HL-60/S4 treated with retinoic acid at 250 ng/mL for 4 days and 3 days (cell line): ENCODE data around the gene ARHGEF28.

Source experiments
- in situ Hi-C: fragments of 300-500 bp; cut with MboI; formaldehyde crosslinking; loops from 2 replicates; pipeline ENCODE4 v1.7.0; 2022; ENCODE audit warnings: low sequenced_read_pairs

Gene ARHGEF28

DNA sequence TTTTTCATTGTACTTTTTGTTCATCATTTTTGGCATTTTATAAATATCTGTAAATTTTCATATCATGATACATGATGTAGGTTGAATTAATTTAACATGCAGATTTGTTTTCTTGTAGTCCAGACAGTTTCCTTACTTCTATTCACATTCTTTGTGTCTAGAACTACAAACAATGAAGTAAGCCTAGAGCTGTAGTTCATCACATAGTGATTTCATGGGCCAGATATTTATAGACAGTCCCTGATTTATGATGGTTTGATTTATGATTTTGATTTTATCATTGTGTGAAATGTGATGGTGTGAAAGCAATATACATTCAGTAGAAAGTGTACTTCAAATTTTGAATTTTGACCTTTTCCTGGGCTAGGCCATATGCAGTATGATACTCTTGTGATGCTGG, 139.0 kb downstream of the ARHGEF28 start:
- in situ Hi-C loops, result no loop called here

DNA sequence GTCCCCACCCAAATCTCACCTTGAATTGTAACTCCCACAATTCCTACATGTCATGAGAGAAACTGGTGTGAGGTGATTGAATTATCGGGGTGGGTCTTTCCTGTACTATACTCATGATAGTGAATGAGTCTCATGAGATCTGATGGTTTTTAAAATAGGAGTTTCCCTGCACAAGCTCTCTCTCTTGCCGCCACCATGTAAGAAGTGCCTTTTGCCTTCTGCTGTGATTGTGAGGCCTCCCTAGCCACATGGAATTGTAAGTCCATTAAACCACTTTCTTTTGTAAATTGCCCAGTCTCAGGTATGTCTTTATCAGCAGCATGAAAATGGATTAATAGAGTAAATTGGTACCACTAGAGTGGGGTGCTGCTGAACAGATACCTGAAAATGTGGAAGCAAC, 140.9 kb downstream of the ARHGEF28 start:
- in situ Hi-C loops, result no loop called here

DNA sequence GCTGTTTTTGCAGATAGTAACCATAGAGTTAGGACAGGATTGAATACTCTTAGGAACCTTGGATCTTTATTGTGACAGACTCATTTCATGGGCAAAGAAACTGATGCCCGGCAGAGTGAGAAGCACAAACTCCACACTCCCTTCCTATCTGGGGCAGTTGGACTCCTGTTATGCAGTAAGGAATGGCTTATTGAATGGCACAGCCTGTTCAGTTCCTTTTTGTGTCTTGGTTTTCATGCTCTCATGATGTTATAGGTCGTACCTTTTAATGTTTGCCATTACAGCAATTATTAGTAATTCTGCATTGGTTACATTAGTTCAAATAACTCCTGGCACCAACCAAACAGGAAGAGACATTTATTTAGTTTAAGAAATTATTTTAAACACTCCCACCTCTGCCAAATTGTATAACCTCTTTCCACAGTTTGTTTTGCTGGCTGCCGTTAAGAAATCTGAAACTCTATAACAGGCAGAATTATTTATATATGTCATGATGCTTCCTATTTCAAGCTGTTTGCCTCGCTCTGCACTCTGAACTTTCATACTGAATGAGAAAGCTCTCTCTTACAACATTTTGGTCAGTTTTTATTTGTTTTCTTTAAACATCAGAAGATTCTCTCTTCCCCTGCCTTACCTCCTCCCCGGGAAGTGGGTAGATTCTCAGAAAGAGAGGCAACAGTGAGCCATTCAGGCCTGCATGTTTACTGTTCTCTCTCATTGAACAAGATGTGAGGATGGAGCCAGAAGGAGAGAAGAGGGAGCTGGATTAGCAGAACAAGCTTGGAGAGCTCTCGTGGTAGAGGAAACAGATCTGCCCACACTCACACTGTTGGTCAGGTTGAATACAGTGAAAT, 144.4 kb downstream of the ARHGEF28 start:
- in situ Hi-C loops, result no loop called here

DNA sequence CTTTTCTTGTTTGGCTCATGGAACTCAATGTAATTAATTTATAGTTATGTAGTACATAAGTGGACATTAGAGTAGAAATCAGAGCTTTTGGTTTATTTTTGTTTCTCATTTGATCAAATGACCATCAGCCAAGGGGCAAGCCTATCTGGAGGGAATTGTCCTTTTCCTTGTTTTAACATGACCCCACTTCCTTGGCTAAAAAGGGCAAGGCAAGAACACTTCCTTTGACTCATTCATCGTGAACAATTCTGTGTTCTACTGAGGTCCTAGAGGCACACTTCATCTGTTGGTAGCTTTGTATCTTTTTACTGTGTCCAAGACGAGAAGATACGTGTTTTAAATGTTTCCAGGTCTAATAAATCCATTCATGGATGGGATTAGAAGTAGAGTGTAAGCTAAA, 148.9 kb downstream of the ARHGEF28 start:
- in situ Hi-C loops, result no loop called here

DNA sequence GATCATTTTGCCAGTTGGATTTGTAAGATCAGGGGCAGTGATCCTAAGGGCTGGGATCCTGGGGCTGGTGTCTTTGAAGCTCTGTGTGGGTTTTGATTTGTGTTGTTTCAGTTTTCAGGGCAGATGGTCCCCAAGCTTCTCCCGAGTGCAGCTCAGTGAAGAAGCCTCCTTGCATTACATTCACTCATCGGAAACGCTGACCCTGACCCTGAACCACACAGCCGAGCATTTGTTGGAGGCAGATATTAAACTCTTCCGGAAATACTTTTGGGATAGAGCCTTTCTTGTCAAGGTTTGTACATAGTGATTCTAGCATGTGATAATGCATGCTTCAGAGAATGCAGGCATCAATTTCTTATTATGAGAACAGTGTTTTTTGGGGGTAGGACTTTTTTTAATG, 150.4 kb downstream of the ARHGEF28 start:
- in situ Hi-C loops, result no loop called here

DNA sequence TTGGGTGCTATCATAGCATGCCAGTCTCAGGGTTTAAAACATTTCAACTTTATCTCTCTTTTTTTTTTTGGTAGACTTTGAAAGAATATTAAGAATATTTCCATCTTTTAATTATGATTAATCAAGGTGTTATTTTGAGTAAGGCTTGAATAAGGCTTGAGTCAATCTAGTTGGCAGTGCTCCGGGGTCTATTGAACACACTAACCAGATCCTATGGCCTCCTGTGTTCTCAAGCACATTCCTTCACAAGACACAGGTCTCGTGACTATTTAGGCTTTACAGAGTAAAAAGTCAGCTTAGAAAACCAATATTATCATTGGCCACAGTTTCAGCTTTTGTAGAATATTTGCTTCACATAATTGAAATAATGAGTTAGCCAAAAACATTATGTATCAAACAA, 151.2 kb downstream of the ARHGEF28 start:
- in situ Hi-C loops, result no loop called here

DNA sequence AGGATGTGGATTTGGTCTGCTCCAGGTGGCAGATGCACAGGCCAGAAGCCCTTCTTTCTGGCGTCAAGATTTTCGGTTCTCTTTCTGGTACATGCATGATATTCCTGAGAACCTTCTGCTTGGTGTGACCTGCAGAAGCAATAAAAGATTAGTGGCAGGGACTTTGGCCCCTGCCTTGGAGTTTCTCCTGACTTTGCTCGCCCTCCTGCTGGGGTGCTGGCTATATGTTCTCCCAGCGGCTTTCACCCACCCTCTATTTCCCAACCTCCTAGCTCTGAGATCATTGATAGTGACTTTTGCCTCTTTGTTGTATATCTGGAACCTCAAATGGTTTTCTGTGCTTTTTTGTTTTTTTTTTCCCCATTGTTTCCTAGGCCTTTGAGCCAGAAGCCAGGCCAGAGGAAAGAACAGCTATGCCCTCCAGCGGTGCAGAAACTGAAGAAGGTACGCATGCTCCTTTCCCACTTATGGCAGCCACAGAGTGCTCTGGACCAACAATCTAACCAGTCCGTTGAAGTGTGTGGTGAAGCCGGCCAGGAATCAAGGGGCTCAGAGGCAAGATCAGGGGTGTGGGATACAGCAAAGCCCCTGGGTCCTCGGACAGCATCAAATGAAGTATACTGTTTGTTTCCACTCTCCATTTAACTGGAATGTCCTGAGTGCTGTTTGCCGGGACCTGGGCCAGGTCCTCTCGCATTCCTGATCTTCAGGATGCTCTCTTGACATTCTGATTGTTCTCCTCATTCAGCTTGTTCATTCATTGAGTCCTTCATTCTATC, 154.5 kb downstream of the ARHGEF28 start:
- in situ Hi-C loops, result no loop called here

DNA sequence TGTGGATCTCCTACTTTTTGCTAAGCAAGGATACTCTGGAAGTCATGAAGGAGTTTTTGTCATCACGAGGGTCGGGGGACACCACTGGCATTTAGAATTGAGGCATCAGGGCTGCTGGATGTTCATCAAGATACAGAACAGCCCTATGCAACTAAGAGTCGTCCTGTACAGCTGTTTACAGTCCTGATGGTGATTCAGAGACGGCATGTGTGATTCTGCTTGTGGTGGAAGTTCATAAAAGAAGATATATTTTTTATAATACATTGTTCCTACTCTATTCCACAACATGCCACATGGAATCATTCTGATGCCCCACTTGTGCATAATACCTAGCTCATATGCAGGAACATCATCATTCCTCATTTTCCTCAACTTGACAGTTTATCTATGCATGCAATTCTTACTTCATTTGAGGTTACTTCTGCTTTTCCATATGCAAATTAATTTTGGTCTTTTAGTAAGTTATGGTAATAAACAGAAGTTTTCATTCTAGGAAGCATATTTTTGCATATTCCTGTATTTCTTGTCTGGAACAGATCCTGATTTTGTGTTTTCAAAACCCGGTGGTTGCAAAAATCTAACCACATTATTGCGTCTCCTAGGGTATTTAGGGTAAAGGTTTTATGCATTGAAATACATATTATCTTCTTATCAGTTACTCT, 155.2 kb downstream of the ARHGEF28 start:
- in situ Hi-C loops, result no loop called here

DNA sequence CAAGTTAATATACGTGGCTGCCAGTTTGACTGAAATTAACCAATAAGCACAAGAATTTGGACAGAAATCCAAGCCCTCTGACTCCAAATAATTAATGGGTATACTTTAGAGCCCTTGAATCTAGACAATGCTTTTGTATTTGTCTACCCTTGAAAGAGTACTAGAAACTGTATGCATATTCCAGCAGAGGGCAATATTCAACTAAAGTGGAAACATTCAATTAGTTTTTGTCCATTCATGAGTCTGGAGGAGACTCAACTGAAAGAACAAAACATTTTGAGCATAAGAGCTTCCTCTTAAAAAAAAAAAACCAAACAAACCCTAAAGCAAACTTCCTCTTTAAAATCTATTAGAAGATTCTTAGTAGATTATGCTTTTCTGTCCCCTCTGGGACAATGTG, 157.8 kb downstream of the ARHGEF28 start:
- in situ Hi-C loops, result no loop called here

DNA sequence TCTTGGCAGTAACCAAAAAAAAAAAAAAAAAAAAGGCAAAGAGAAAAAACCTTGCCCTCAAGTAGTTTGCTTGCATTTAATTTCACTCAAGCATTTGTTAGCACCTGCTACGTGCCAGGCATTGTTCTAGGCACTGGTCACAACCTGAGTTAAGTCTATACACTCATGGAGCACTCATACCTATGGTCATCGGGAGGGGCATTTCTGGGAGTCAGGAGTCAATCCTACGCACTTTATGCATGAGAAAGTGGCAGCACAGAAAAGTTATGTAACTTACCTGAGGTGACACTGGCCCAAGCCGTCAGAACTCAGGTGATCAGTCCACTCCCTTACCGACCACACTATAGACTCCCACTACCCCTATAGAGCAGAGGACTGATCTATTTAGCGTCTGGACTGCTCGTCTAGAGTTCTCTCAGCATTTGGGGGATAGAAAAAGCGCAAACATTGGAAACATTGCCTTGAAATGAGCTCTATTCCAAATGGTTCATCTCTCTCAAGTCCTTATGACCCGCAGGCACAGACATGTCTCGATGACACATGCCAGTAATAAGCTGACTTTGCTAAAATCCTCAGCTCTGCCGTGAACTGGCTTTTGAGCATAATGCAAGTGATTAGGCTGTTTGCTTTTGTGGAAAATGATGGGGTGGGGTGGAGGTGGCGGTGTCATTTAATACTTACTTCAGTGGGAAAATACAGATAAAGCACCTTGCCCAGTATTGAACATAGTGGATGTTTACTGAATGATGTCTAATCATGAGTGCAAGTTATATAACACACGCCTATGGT, 160.2 kb downstream of the ARHGEF28 start:
- in situ Hi-C loops, result no loop called here

DNA sequence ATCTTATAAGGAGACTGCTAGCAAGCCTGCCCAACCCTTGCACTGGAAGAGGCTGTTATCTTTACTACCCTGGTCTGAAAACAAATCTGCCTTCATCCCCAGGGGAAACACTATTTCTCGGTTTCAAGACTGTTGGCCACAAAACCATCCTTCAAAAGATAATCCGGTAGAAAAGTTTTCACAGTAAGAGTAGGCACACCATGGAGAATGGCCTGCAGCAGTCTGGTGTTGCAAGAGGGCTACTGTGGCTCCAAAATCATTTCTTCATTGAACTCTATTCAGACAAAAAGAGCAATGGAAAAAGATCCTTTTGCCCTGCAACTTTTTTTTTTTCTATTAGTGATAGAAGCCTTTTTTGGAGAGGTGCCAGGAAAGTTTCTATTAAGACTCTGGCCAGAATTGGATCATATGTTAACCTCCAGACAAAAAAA, 163.9 kb downstream of the ARHGEF28 start:
- in situ Hi-C loops, result loop anchor here (10.0 kb wide), 1 partner anchor 205 kb away; no protein-coding TSS in a partner anchor

DNA sequence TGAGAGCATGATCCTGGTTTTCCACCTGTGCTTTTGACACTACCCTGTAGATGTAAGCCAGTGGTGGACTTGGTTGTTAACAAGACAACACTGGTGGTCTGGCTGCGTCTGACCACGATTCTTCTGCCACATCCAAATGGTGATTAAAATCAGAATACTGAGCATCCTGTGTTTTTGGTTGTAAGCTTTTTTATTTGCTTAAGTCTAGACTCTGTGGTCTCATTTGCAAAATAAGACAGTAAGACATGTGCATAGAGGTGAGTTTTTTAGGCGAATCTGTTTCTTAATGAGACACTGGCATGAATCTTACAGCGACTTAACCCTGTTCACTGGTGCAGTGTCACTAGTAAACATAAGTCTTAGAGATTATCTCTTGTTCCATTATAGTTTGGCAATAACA, 165.4 kb downstream of the ARHGEF28 start:
- in situ Hi-C loops, result loop anchor here (10.0 kb wide), 1 partner anchor 207 kb away; no protein-coding TSS in a partner anchor

DNA sequence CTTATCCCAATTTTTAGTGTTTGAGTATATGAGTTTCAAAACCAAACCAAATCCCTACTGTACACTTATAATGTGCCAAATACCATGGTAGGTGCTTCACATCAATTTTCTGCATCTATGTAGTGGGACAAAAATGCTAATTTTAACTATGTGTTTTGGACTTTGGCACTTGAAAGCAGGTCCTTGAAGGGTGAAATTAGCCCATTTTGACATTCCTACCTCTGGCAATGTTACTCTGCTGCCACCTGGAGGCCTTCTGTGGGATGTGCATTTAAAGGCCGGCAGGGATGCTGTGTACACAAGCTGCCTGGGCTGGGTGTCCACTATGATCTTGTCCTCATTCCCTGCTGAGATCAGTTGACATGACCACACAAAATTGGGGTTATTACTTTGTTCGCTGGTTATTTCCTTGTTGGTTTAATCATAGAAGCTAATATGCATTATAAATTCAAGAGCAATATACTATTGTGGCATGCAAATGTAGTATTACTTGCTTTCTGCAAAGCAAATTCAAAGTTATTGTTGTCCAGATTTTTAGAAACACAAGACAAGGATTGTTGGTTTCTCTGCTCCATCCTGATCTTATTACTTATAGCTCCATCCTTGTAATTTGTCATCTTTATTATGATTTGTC, 166.8 kb downstream of the ARHGEF28 start:
- in situ Hi-C loops, result loop anchor here (10.0 kb wide), 1 partner anchor 208 kb away; no protein-coding TSS in a partner anchor

DNA sequence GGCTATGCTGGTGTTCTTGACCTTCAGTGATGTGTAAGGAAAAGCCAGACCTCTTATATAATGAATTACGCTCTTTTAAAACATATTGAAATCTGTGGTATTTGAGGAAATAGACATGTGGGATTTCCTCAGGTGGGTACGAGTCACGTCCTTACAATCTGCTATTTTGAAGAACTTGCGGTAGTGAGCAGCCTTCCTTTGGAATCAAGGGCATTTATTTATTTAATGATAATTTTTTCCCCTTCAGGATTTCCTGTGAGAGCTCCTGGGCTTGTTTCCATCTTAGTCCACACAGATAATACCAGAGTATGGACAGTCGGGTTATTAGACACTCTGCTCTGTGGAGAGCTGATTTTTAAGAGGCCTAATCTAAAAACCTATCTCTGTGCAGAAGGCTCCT, 167.9 kb downstream of the ARHGEF28 start:
- in situ Hi-C loops, result loop anchor here (10.0 kb wide), 1 partner anchor 209 kb away; no protein-coding TSS in a partner anchor

DNA sequence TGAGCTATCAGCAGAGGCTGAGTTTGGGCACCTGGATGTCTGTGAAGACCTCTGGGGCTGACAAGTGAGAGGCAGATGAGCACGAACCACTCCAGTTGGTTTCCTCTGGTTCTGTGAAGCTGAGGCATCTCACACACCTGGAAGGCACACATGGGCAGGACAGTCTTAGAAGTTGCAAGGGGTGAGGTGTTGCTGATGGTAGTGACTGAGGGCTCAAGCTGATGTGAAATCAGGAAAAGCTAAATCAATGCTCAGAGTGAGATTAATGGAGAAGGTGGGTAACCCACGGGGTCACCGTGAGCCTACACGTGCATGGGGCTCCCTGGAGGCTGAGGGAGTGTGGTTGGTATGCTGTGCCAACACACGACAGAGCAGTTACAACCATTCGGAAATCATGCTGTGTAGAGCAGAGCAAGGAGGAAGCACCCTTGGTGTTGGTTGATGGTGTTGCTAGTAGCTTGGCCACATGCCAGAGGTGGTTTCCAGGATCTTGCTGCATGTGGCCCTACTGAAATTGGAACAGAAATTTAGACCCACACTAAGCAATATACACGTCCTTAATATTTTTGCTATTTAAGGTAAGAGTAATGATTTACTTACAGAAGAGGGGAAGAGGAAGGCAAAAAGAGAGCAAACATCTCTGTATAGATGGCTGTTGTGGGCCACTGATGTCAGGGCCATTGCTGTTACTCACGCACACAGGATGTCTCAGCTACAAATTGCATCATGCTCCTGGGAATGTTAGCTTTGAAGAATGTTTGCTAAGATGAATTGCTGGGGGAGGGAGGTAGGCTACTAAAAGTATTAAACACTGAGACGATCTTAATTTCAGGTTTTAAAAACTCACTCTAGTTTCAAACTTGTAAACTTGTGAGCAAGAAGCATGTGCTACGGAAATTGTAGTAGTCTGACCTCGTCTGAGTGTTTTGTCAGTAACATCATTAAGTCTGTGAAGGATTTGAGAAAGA, 170.5 kb downstream of the ARHGEF28 start:
- in situ Hi-C loops, result loop anchor here (10.0 kb wide), 1 partner anchor 212 kb away; no protein-coding TSS in a partner anchor

DNA sequence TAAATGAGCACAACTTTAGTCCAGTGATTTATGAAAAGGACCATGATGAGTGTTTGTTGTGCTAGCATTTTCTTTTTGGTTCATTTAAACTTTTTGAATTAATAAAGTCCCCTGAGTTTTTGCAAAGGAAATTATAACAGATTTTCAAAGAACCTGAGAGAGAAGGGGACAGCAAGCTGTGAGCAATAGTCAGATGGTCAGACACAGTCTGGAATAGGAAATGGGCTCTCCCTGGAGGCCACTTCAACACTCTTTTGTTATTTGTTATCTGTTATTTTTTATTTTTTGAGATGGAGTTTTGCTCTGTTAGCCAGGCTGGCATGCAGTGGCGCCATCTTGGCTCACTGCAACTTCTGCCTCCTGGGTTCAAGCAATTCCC, 171.1 kb downstream of the ARHGEF28 start:
- in situ Hi-C loops, result loop anchor here (10.0 kb wide), 1 partner anchor 212 kb away; no protein-coding TSS in a partner anchor

DNA sequence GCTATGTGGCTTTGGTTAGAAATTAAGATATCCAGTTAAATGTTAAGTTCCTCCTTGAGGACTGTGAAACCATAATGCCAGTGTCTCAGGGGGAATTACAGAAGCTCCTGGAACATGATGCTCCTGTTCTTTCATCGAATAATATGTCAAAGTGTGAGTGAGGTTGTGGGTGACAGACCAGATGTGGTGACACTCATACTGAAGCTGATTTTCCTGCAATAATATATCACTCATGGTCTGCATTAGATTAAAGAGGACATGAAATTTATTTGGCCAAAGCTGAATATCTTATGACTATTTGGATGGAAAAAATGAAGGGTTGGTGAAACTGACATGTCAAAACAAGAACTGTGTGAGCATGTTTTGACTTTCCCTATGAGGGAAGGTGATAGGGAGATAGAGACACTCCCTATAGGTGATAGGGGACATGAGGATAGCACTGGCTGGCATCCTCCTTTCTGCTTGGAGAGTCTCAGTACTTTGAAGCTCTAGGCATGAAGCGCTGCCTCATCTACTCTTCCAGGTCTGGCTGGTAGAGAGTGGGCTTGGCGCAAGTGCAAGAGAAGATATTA, 173.5 kb downstream of the ARHGEF28 start:
- in situ Hi-C loops, result loop anchor here (10.0 kb wide), 1 partner anchor 215 kb away; no protein-coding TSS in a partner anchor

DNA sequence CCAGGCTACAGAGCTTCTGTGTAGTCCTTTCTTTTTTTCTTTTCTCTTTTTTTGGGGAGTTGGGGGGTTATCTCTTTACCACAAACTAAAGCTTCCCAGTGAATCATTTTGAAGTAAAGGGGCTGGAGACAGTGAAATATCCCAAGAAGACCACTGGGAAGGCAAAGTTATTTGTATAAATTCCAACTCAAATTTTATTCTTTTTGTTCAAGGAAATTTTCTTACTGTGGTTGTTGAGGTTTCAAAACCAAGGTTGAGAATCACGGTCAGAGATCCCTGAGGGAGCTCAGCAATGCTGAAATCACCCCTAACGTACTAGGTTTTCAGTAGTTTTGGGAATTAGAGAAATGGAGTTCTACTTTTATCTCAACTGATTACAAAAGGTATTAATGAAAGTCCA, 175.7 kb downstream of the ARHGEF28 start:
- in situ Hi-C loops, result no loop called here
